NCI-H146 (cell line): Measurements from ENCODE around the gene SLC37A1.
A peak's percentile ranks its signal among the peaks of the same experiment; 100 is the strongest.

Experiments
- DNase-seq: peaks from one replicate; lab custom pipeline; 2025; lab: John Stamatoyannopoulos, UW

Gene SLC37A1

DNA sequence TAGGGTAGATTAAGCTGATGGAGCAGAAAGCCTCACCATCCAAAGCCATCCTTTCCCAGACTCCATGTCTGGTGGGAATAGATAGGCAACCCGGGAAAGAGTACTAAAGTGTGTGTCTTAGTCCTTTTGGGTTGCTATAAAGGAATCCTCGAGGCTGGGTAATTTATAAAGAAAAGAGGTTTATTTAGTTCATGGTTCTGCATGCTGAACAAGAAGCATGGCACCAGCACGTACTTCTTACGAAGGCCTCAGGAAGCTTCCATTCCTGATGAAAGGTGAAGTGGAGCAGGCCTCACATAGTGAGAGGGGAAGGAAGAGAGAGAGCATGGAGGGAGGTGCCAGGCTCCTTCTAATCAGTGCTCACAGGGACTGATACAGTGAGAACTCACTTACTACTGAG, 6.2 kb upstream of the SLC37A1 start:
- DNase-seq = no peak

DNA sequence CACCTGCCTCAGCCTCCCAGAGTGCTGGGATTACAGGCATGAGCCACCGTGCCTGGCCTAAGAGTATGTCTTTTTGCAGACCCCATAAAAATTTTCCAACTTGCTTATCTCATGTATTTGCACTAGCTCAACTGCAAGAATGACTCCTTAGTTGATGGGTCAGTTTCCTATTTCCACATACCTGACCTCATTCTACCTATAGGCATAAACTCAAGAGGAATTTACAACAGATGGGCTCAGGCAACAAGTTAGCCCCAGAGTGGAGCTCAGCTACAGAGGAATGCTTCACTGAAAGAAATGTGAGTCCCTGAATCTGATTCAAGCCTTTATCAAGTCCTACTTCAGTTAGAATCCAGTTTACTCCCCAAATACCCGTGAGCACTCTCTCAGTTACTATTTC, 5.3 kb upstream of the SLC37A1 start:
- no peak for DNase-seq

GRCh38 chr21:42509244-42509643, 4.4 kb upstream of the SLC37A1 start:
- no peak for DNase-seq

DNA sequence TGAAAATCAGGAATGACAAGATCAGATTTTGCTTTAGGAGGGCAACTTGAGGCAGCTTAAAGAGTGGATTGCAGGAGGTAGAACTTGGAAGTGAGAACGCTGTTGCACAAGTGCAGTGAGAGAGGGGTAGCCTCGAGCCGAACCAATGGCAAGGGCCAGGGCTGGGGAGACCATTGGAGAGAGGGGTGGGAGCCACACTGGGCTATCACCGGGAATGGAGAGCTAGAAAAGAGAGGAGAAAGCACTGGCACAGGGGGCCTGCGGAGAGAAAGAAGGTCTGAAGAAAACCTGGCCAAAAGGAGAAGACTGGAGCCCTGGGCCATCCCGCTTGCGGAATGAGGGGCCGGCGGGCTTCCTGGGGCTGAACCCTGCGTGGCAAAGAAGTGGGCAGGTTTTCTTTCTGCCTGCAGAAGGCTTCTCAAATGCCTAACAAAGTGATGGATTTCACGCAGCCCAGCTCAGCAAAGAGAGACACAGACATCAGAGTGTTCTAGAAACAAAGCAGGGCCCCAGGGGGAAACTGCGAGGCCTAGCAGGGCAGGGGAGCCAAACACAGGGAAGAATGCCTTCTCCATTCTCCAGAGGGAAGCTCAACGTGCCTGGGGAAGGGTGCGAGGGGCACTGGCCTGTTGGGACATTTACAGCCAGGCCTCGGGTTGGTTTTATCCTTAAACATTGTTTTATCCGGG, 1.2 kb upstream of the SLC37A1 start:
- DNase-seq = no peak

- DNase-seq = peak; percentile 53
Observed at GRCh38 chr21:42513985-42514882, 582 bp downstream of the SLC37A1 start.

DNA sequence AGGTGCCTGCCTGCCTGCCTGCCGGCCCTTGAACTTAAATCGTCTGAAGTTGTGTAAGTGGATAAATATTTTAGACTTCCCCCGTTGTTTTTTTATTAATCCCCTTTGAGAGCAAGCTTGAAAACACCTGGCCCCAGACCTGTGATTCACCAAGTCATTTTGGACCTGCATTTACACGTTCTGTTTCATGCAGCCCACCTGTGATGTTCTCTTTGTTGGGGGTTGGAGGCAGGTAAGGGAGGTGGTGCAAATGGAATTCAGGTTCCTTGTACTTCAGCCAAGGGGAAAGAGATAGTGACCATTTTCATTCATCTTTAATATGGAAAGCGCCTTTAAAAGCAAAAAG, 1.2 kb downstream of the SLC37A1 start:
- peak; percentile 25 for DNase-seq

GRCh38 chr21:42515708-42516502, 2.3 kb downstream of the SLC37A1 start:
- peak; percentile 3 for DNase-seq

GRCh38 chr21:42518215-42518614, 4.6 kb downstream of the SLC37A1 start:
- no peak for DNase-seq

- DNase-seq = no peak
Observed at GRCh38 chr21:42518626-42519025, 5.0 kb downstream of the SLC37A1 start.

- no peak for DNase-seq
Observed at GRCh38 chr21:42520628-42521253, 7.1 kb downstream of the SLC37A1 start.

GRCh38 chr21:42521384-42521783, 7.7 kb downstream of the SLC37A1 start:
- DNase-seq = no peak

DNA sequence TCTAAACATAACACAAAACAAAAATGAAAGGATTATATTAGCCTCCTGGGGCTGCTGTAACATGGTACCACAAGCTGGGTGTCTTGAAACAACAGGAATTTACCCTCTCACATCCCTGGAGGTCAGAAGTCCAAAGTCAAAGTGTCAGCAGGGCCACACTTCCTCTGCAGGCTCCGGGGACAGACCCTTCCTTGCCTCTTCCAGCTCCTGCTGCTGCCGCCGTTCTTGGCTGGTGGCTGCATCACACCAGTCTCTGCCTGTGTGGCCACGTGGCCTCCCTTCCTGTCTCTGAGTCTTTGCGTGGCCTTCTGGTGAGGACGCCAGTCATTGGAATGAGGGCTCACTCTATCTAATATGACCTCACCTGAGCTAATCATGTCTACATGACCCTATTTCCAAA, 8.2 kb downstream of the SLC37A1 start:
- DNase-seq = no peak

- DNase-seq = no peak
Observed at GRCh38 chr21:42522271-42522670, 8.6 kb downstream of the SLC37A1 start.

DNA sequence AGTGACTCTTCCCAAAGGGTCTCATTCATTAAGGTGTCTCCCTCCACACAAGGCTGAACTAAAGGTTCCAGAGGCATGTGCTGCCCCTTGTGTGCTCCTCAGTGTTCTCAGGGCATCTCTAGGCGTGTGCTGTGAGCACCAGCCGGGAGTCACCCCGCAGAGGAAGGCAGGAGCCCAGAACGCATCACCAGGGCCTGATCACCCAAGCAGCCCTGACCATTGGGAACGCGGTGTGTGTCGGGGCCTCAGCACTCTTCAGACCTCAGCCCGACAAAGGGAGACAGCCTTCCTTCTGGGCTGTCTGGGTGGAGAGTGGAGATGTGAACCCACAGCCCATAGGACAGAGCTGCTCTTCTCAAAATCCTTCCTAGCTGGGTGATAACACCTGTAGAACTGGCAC, 9.1 kb downstream of the SLC37A1 start:
- DNase-seq = no peak

GRCh38 chr21:42523211-42523610, 9.6 kb downstream of the SLC37A1 start:
- no peak for DNase-seq

DNA sequence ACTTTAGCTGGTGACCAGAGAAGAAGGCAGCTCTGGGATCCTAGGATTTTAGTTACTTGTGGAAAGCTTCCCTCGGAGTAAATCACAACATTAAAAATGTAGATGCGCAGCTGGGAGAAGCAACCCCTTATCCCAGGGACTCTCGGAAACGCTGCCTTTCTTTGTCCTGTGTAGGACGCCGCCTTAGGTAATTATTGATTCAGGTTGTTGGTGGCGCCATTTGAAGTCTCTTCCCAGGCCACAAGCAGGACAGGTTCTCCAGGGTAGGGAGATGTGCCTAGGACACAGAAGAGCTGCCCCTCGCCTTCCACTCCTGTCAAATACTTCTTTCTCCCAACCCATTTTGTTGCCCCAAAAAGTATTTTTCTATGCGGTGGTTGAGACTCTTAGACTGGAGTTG, 10.3 kb downstream of the SLC37A1 start:
- DNase-seq = no peak

DNA sequence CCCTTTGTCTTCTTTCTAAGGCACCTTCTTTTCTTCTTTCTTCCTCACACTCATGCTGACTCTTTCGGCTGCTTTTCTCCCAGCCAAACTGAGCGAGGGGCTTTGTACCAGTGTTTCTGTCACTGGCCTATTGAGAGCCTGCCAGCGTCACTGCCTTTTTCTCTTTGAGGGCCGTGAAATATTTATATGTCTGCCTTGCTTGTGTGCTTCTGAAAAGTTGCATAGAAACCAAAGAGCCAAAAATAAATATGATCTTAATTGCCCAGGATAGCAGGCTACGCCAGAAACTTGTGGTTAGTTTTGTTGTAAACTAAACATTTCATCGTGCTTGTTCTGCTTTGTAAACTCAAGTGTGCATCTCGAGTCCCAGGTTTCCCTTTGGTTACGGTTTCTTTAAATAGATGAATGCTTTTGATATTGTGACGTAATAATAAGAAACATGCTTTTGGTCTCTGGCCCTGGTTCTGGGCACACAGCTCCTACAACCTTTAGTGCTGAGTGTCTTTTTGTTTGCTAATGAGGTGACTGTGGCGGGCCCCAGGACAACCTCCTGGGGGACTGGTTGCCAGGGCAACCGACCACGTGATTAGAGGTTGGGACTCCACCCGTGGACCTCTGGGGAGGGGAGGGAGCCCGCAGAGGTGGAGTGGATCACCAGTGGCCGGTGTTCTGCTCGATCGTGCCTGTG, 10.8 kb downstream of the SLC37A1 start:
- peak; percentile 32 for DNase-seq

- no peak for DNase-seq
Observed at GRCh38 chr21:42525029-42525581, 11.5 kb downstream of the SLC37A1 start.

- no peak for DNase-seq
Observed at GRCh38 chr21:42525676-42526378, 12.2 kb downstream of the SLC37A1 start.

DNA sequence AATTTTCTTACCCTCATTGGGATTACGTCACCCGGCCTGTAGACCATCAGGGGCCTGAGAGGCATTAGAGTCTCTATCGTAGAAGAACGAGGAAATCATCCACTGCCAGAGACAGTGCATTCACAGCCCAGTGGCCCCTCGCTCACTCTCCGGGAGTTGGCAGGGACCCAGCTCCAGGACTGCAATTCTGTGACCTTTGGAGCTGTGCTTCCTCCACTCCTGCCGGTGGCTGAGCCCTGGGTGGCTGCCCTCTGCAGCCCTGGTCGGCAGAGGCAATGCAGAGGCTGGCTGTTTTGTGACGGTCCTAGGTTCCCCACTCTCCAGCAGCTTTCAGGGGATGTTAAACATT, 12.7 kb downstream of the SLC37A1 start:
- peak; percentile 18 for DNase-seq

- DNase-seq = no peak
Observed at GRCh38 chr21:42527127-42527488, 13.5 kb downstream of the SLC37A1 start.
